Stimulated activated naive CD4-positive, alpha-beta T cell treated with Interleukin-2 at 50 U/mL for 16 hours (primary cell): ENCODE data around the gene SLC26A3.
A peak's percentile ranks its signal among the peaks of the same experiment; 100 is the strongest.

ENCODE experiments used
- DNase-seq: peaks from one replicate; lab custom pipeline; 2025; lab: John Stamatoyannopoulos, UW

SLC26A3 gene

GRCh38 chr7:107815254-107815882 is 12.3 kb upstream of the SLC26A3 start:
- peak; percentile 2 for DNase-seq

- no peak for DNase-seq
Observed at GRCh38 chr7:107813524-107813923, 10.5 kb upstream of the SLC26A3 start.

DNA sequence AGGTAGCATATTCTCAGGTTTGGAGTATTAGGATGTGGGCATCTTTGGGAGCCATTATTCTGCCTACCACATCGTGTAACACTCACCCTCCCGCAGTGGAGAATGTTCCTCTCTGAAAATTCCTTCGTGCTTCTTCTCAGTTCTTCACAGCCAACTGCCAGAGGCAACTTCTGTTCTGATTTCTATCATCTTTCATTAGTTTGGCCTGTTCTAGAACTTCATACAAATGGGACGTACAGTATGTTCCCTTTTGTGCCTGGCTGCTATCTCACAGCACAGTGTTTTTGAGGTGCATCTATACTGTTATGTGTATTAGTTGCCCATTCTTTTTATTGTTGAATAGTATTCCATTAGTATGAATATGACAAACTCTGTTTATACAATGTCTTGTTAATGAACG is 8.9 kb upstream of the SLC26A3 start:
- DNase-seq, result no peak

DNA sequence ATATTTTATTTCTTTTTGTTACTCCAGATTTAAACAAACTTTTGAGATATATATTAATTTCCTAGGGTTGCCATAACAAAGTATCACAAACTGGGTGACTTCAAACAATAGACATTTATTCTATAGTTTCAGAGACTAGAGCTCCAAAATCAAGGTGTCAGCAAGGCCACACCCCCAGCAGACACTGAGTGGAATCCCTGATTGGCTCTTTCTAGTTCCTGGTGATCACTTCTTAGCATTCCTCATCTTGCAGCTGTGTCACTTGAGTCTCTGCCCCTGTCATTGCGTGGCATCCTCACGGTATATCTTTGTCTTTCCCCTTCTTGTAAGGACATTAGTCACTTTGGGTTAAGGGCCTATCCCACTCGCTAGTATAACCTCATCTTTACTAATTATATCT is 7.6 kb upstream of the SLC26A3 start:
- no peak for DNase-seq

DNA sequence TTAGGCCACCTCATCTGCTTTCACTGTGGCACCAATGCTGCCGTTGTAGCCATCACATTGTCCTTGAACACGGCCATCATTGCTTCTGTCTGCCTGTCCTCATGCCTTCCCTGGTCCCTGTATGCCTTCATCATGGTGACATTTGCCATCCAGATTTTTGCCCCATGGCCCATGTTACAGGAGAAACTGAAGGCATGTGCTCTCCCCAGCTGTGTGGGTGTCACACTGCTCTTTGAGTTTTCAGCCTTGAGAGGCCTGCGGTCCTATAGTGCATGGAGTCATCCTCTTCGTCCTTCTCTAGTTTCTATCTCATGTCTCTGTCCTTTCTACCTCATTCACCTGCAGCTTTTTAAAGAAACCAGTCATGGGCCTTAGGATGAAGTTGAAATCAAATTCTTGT is 6.2 kb upstream of the SLC26A3 start:
- no peak for DNase-seq

DNA sequence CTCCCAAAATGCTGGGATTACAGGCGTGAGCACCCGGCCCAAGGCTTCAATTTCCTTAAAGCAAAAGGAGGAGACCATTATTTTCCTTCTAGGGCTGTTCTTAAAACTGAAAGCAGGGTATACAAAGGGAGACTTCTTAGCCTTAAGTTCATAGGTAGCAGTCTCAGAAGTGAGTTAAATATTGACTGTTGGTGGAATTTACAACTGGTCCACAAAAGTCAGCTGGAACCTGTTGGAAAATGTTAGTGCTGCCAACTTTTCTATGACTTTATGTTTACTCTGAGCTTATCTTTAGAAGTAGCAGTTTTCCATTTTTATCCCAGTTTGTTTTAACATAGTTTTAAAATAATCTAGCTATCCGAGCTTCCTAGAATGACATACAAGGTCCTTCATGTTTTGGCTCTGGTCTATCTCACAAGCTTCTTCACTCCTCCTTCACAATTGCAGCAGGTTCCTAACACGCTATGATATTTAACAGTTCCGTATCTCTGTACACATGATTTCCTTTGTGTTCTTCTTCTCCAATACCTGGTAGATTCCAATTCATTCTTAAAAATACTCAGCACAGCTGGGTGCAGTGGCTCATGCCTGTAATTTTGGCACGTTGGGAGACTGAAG is 3.3 kb downstream of the SLC26A3 start:
- DNase-seq, result no peak

DNA sequence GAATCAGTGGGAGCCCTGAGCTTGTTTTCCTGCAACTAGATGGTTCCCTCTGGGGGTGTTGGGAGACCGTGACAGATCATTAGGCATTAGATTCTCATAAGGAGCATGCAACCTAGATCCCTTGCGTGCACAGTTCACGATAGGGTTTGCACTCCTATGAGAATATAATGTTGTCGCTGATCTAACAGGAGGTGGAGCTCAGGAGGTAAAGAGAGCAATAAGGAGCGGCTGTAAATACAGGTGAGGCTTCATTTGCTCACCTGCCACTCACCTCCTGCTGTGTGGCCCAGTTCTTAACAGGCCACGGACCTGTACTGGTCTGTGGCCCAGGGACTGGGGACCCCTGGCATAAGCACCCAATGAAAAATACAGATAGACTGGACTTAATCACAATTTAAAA is 10.7 kb downstream of the SLC26A3 start:
- no peak for DNase-seq

DNA sequence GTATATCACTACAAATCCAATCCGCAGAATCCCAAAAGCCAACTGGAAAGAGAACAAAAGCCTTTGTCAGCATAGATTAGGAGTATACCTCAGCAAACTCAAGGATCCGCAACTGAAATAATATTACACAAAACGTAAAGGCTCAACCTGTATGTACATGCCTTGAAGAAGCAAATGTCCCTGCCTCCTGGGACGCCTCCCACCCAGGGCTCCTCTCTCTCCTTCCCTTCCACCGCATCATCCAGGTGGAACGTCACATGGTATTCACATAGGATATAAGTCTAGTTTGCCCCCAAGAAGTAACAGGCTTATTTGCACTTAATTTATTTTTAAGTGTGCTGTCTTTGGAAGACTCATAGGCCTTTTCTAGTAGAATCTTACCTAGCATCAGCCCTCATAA is 13.4 kb downstream of the SLC26A3 start:
- DNase-seq, result no peak

- DNase-seq, result no peak
Observed at GRCh38 chr7:107788662-107789061, 14.4 kb downstream of the SLC26A3 start.

DNA sequence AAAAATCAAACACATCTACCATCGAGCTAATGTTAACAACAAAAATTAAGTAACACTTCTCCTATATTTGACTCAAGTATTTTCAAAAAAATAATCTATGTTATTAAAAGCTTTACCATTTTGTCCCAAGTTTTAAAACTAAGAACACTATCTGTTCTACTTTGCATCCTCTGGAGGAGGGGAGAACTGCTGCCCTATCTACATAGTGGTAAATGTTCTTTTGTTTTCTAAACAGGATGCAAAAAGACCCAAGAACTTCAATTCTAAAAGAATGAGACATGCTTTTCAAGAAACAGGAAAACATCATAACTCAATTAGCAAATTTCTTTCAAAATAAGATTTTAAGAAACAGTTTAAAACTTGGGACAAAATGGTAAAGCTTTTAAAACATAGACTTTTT is 14.8 kb downstream of the SLC26A3 start:
- no peak for DNase-seq

GRCh38 chr7:107785926-107786325 is 17.1 kb downstream of the SLC26A3 start:
- no peak for DNase-seq

DNA sequence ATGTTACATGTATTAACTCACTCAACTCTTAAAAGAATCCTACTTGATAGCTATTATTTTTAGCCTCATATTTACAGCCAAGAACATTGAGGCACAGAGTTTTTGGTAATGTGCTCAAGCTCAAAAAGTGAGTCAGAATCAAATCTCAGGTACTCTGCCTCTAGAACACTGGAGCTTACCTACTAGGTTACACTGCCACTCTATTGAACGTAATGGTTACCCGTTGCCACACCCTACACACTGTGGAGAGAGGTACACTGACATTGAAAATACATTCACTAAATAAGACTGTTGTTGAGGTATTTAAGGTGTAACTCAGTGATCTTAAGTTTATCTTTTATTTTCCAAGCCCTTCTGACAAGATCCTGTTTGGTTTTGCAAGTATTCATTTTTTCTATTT is 17.9 kb downstream of the SLC26A3 start:
- DNase-seq, result no peak

DNA sequence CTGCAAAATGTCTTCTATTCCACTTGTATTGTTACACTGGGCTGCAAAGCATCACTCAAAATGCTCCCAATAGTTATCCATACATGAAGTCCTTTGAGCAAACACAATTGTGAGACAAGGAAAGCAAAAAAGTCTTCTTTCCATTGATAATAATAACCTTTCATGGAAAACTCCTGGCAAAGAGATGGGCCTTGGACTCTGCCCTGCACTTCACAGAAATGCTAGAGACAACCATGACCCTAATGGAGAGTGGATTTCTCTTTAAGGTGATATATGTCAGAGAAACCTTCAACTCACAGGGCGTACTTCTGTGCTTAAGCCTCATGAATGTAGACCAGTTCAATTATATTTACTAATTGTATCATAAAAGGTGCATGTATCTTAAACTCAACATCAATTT is 19.4 kb downstream of the SLC26A3 start:
- DNase-seq, result no peak

- no peak for DNase-seq
Observed at GRCh38 chr7:107782374-107782773, 20.6 kb downstream of the SLC26A3 start.

- DNase-seq, result no peak
Observed at GRCh38 chr7:107779647-107780099, 23.4 kb downstream of the SLC26A3 start.

- DNase-seq, result no peak
Observed at GRCh38 chr7:107778283-107778682, 24.7 kb downstream of the SLC26A3 start.

GRCh38 chr7:107777702-107778101 is 25.3 kb downstream of the SLC26A3 start:
- no peak for DNase-seq

GRCh38 chr7:107773027-107773426 is 30.0 kb downstream of the SLC26A3 start:
- no peak for DNase-seq

- no peak for DNase-seq
Observed at GRCh38 chr7:107768263-107768662, 34.8 kb downstream of the SLC26A3 start.

- DNase-seq, result no peak
Observed at GRCh38 chr7:107767391-107767790, 35.6 kb downstream of the SLC26A3 start.

GRCh38 chr7:107758667-107759066 is 44.4 kb downstream of the SLC26A3 start:
- no peak for DNase-seq

- no peak for DNase-seq
Observed at GRCh38 chr7:107754642-107755041, 48.4 kb downstream of the SLC26A3 start.

GRCh38 chr7:107751113-107751512 is 51.9 kb downstream of the SLC26A3 start:
- DNase-seq, result no peak

DNA sequence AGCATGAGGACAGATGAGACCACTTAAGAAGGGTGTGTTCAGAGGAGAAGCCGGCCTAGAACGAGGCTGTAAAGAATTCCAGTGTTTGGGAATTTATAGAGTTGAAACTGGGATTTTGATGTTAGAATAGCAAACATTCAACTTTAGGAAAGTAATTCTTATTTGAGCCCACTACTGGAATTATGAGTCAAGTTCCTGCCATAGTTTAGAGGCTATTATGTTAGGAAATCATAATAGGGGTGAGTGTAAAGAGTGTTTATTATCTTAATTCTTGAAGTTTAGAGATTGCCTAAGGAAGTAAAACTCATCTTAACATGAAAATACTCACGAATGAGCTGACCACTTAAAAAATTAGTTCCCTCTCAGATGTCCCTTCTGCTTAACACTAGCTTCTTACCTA is 57.0 kb downstream of the SLC26A3 start:
- DNase-seq, result no peak
